GM12878 (cell line): ENCODE measurements around the gene RGL4.

ENCODE experiments used
- CBX5 ChIP-seq: sonication (generic); IDR thresholded peaks from 2 replicates; pipeline ENCODE4 v1.6.1; 2016; ENCODE audit warnings: low read depth, moderate library complexity, mild to moderate bottlenecking, inconsistent platforms
- CREM ChIP-seq: IDR thresholded peaks from 2 replicates; pipeline ENCODE4 v1.6.1; 2014; ENCODE audit warnings: antibody characterized with exemption, low read depth
- EP300 ChIP-seq, 2 experiments: fragments of 150-350 bp in 1 of 2; IDR thresholded peaks; 2 replicates each; pipeline ENCODE4 v1.6.1; 2011 to 2012; ENCODE audit warnings: low read depth in 2 of 2, low read length in 2 of 2, borderline replicate concordance in 1 of 2, improper control_type of control experiment in 1 of 2, inconsistent platforms in 1 of 2; ENCODE audit not compliant: control insufficient read depth in 1 of 2
- EZH2 ChIP-seq: IDR thresholded peaks from 2 replicates; pipeline ENCODE4 v1.6.1; 2012; ENCODE audit warnings: low read depth, mild to moderate bottlenecking, control low read depth, inconsistent platforms, low read length, borderline replicate concordance; ENCODE audit not compliant: control insufficient read depth
- FOS ChIP-seq: IDR thresholded peaks from 3 replicates; pipeline ENCODE4 v1.6.1; 2011; ENCODE audit warnings: borderline replicate concordance; ENCODE audit not compliant: insufficient read length; ENCODE audit errors: extremely low read depth
- POLR2A ChIP-seq: IDR thresholded peaks from 2 replicates; pipeline ENCODE4 v1.6.1; 2011; ENCODE audit warnings: low read depth, mild to moderate bottlenecking, low read length
- POLR2AphosphoS5 ChIP-seq: IDR thresholded peaks from 2 replicates; pipeline ENCODE4 v1.6.1; 2011; ENCODE audit warnings: mild to moderate bottlenecking, low read length, inconsistent platforms
- RFX5 ChIP-seq: IDR thresholded peaks from 2 replicates; pipeline ENCODE4 v1.6.1; 2011; ENCODE audit warnings: low read depth, low read length, improper control_type of control experiment
- SP1 ChIP-seq: IDR thresholded peaks from one replicate; pipeline ENCODE4 v1.6.1; 2011; ENCODE audit warnings: low read depth, low read length
- USF1 ChIP-seq: IDR thresholded peaks from 2 replicates; pipeline ENCODE4 v1.6.1; 2011; ENCODE audit warnings: borderline replicate concordance, low read depth, mild to moderate bottlenecking, moderate library complexity, mixed read lengths, low read length; ENCODE audit not compliant: insufficient read depth; ENCODE audit errors: extremely low read length
- ZNF274 ChIP-seq: IDR thresholded peaks from one replicate; pipeline ENCODE4 v1.8.0; 2011; ENCODE audit not compliant: insufficient read length, insufficient read depth
- TF ChIP-seq, protein P1 (sequence below), 3 experiments: IDR thresholded peaks in 2 of 3; conservative IDR thresholded peaks in 1 of 3; 2 replicates each; pipeline ENCODE4 v1.5.1; 2011; ENCODE audit warnings: low read depth in 3 of 3, low read length in 3 of 3, mild to moderate bottlenecking in 3 of 3, control low read depth in 2 of 3, moderate library complexity in 2 of 3, inconsistent platforms in 1 of 3, mixed read lengths in 1 of 3; ENCODE audit not compliant: control insufficient read depth in 2 of 3, insufficient read depth in 1 of 3; ENCODE audit errors: extremely low read depth in 1 of 3
- TF ChIP-seq, protein P2 (sequence below): IDR thresholded peaks from 2 replicates; pipeline ENCODE4 v1.6.1; 2011; ENCODE audit warnings: low read depth, low read length, improper control_type of control experiment, borderline replicate concordance
- TF ChIP-seq, protein P3 (sequence below): IDR thresholded peaks from 2 replicates; pipeline ENCODE4 v1.6.1; 2011; ENCODE audit warnings: low read depth, mild to moderate bottlenecking, low read length, moderate library complexity, borderline replicate concordance; ENCODE audit errors: extremely low read depth

DNA sequence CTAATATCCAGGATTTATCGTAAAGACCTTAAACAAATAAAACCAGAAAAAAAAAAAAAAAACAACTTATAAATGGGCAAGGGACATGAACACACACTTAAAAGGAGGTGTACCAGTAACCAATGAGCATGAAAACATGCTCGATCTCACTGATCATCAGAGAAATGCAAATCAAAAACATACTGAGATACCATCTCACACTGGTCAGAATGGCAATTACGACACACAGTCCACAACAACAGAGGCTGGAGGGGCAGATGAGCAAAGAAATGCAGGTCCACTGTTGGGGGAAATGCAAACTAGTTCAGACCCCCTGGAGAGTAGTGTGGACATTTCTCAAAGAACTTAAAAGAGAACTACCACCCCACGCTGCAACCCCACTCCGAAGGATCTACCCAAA is 13.2 kb downstream of the RGL4 start:
- TF ChIP-seq ZNF274 (no peak), EP300 (IDR thresholded peaks at IDR 0.05; ENCODE audit: borderline replicate concordance in 1 of 2, control insufficient read depth in 1 of 2, low read depth in 2 of 2, low read length in 2 of 2) (no peak), CBX5 (no peak), USF1 (no peak), SP1 (no peak), POLR2AphosphoS5 (no peak), POLR2A (no peak), EZH2 (no peak), RFX5 (no peak), FOS (no peak), CREM (no peak)
- TF ChIP-seq, protein P1, sequence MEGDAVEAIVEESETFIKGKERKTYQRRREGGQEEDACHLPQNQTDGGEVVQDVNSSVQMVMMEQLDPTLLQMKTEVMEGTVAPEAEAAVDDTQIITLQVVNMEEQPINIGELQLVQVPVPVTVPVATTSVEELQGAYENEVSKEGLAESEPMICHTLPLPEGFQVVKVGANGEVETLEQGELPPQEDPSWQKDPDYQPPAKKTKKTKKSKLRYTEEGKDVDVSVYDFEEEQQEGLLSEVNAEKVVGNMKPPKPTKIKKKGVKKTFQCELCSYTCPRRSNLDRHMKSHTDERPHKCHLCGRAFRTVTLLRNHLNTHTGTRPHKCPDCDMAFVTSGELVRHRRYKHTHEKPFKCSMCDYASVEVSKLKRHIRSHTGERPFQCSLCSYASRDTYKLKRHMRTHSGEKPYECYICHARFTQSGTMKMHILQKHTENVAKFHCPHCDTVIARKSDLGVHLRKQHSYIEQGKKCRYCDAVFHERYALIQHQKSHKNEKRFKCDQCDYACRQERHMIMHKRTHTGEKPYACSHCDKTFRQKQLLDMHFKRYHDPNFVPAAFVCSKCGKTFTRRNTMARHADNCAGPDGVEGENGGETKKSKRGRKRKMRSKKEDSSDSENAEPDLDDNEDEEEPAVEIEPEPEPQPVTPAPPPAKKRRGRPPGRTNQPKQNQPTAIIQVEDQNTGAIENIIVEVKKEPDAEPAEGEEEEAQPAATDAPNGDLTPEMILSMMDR (IDR thresholded peaks at IDR 0.05 in 2 of 3, conservative IDR thresholded peaks at IDR 0.05 in 1 of 3; ENCODE audit: control insufficient read depth in 2 of 3, extremely low read depth in 1 of 3, insufficient read depth in 1 of 3, low read depth in 3 of 3, low read length in 3 of 3), result no peak
- TF ChIP-seq, protein P2, sequence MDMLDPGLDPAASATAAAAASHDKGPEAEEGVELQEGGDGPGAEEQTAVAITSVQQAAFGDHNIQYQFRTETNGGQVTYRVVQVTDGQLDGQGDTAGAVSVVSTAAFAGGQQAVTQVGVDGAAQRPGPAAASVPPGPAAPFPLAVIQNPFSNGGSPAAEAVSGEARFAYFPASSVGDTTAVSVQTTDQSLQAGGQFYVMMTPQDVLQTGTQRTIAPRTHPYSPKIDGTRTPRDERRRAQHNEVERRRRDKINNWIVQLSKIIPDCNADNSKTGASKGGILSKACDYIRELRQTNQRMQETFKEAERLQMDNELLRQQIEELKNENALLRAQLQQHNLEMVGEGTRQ, result no peak
- TF ChIP-seq, protein P3, sequence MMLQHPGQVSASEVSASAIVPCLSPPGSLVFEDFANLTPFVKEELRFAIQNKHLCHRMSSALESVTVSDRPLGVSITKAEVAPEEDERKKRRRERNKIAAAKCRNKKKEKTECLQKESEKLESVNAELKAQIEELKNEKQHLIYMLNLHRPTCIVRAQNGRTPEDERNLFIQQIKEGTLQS, result no peak
